Colonic mucosa (tissue), 4 donors: ENCODE data around the gene SNORC. TPM values are rescaled to one million over a fixed set of nuclear protein-coding genes. Genes with fewer than 3 reads are reported as not detected.

ENCODE experiments used
- DNase-seq: peaks from one replicate; pipeline ENCODE4 v3.0.0-alpha.2; 2020
- H3K27ac ChIP-seq: fragments of 200-600 bp; one replicate; pipeline ENCODE4 v1.8.0; 2021
- H3K27me3 ChIP-seq: fragments of 200-600 bp; one replicate; pipeline ENCODE4 v1.8.0; 2021
- H3K36me3 ChIP-seq: fragments of 200-600 bp; one replicate; pipeline ENCODE4 v1.8.0; 2021
- H3K4me1 ChIP-seq: fragments of 200-600 bp; one replicate; pipeline ENCODE4 v1.8.0; 2021; ENCODE audit warnings: mild to moderate bottlenecking
- H3K4me3 ChIP-seq: fragments of 200-600 bp; one replicate; pipeline ENCODE4 v1.8.0; 2021
- H3K9ac ChIP-seq, 2 donors: one replicate each; pipeline ENCODE4 v1.7.0; 2013; ENCODE audit warnings: control low read depth in 2 of 2, low read depth in 2 of 2, low read length in 2 of 2
- H3K9me3 ChIP-seq: fragments of 200-600 bp; one replicate; pipeline ENCODE4 v1.8.0; 2021
- CTCF ChIP-seq: fragments of 200-600 bp; IDR thresholded peaks from one replicate; pipeline ENCODE4 v1.8.0; 2022; ENCODE audit warnings: antibody characterized with exemption, mild to moderate bottlenecking
- intact Hi-C: fragments of 100-400 bp; cut with DNase I; formaldehyde crosslinking; loops from one replicate; pipeline ENCODE4 v1.14.1; 2022
- total RNA-seq, 2 donors: library from RNA; stranded (reverse); fragmentation: NEBNext Ultra II Directional in 1 of 2; extraction: Animal tissue kit (Norgen Biotek cat#: 25700) in 1 of 2; gene quantifications; one replicate each; pipeline ENCODE4 v1.2.1, GENCODE V29; 2021
- donor health status: healthy.
- donor health status: DM: no; HTN: no; CAD: no.
- donor health status: DM: no; HTN: no; CAD: no.

SNORC gene
- total RNA-seq, 2 donors from 2014 or later, result 39.6 to 67.5 TPM

GRCh38 chr2:232876161-232876977 is 6.3 kb downstream of the SNORC start:
- H3K27me3 ChIP-seq, result peaks cover 6% of the 10 kb centered on the region
- DNase-seq, result peak; percentile 56
- no peak for TF ChIP-seq CTCF
- H3K9ac ChIP-seq, result peak overlapping the region; percentile 72 to 76
- peaks cover 13% of the 10 kb centered on the region for H3K4me1 ChIP-seq
- H3K36me3 ChIP-seq, result no peaks in the 10 kb centered on the region
- intact Hi-C loops, result no loop called here
- no peaks in the 10 kb centered on the region for H3K9me3 ChIP-seq
- peak overlapping the region; percentile 95 for H3K27ac ChIP-seq
- H3K4me3 ChIP-seq, result peak overlapping the region; percentile 50

DNA sequence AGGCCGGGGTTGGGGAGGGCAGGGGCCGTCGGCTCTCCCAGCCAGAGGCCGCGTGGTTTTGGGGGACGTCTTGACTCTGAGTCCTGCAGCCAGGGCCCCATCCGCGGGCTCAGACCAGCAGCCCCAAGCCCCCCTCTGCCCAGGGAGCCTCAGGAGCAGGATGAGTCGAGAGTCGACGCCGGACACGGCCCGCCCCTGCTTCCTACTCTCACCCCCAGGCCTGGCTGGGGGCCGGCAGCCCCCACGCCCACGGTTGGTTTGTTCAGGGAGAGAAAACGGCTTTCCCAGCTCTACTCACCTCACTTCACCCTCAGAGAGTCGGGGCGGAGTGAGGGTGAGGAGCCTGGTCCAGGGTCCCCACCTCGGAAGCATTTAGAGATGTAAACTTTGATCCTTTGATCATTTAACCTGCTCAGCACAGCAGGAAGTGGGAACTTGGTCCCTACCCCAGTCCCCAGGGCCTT is 6.9 kb downstream of the SNORC start:
- Histone ChIP-seq H3K4me3 (peak overlapping the region; percentile 50), H3K27me3 (peaks cover 6% of the 10 kb centered on the region), H3K36me3 (no peaks in the 10 kb centered on the region), H3K4me1 (peaks cover 13% of the 10 kb centered on the region), H3K9ac (peak overlapping the region; percentile 72 to 76), H3K9me3 (no peaks in the 10 kb centered on the region), H3K27ac (peak overlapping the region; percentile 95)
- DNase-seq, result no peak
- intact Hi-C loops, result no loop called here
- no peak for TF ChIP-seq CTCF

GRCh38 chr2:232877940-232878511 is 8.0 kb downstream of the SNORC start:
- peak overlapping the region; percentile 95 for H3K27ac ChIP-seq
- H3K4me1 ChIP-seq, result peaks cover 13% of the 10 kb centered on the region
- TF ChIP-seq CTCF, result no peak
- H3K9ac ChIP-seq, result peak overlapping the region in 1 of 2 donors; percentile 76
- no peaks in the 10 kb centered on the region for H3K36me3 ChIP-seq
- no peak for DNase-seq
- no peak overlapping the region for H3K4me3 ChIP-seq
- intact Hi-C loops, result no loop called here
- peaks cover 6% of the 10 kb centered on the region for H3K27me3 ChIP-seq
- H3K9me3 ChIP-seq, result no peaks in the 10 kb centered on the region

- peaks cover 5% of the 10 kb centered on the region for H3K4me1 ChIP-seq
- H3K27ac ChIP-seq, result no peak overlapping the region
- TF ChIP-seq CTCF, result no peak
- no peaks in the 10 kb centered on the region for H3K36me3 ChIP-seq
- H3K27me3 ChIP-seq, result peaks cover 6% of the 10 kb centered on the region
- H3K4me3 ChIP-seq, result no peak overlapping the region
- H3K9me3 ChIP-seq, result no peaks in the 10 kb centered on the region
- peak overlapping the region in 1 of 2 donors; percentile 76 for H3K9ac ChIP-seq
- intact Hi-C loops, result no loop called here
- DNase-seq, result no peak
Observed at GRCh38 chr2:232878855-232879617, 9.0 kb downstream of the SNORC start.

- H3K27ac ChIP-seq, result no peak overlapping the region
- no peaks in the 10 kb centered on the region for H3K36me3 ChIP-seq
- peaks cover 2% of the 10 kb centered on the region for H3K4me1 ChIP-seq
- H3K9ac ChIP-seq, result no peak overlapping the region
- no peak overlapping the region for H3K4me3 ChIP-seq
- DNase-seq, result no peak
- H3K27me3 ChIP-seq, result peaks cover 6% of the 10 kb centered on the region
- TF ChIP-seq CTCF, result no peak
- intact Hi-C loops, result no loop called here
- no peaks in the 10 kb centered on the region for H3K9me3 ChIP-seq
Observed at GRCh38 chr2:232879618-232880494, 9.8 kb downstream of the SNORC start.
